H1 (cell line): ENCODE measurements around the gene RNF31. TPM values are rescaled to one million over a fixed set of nuclear protein-coding genes. Genes with fewer than 3 reads are reported as not detected.

Source experiments
- CTCF ChIA-PET: fragments of 300-600 bp; sonication (Branson Sonifier 250); formaldehyde crosslinking; loops from one replicate; lab custom pipeline; 2021; ENCODE audit not compliant: partially characterized antibody; lab: Charles Lee
- POLR2A ChIA-PET: fragments of 300-600 bp; sonication (Branson Sonifier 250); formaldehyde crosslinking; loops from one replicate; lab custom pipeline; 2021; ENCODE audit warnings: inconsistent platforms; ENCODE audit not compliant: partially characterized antibody; lab: Charles Lee
- DNase-seq, 2 experiments: peaks; one replicate each; pipeline versions ENCODE4 v3.0.0 to v3.0.0-alpha.2; 2010 to 2022; ENCODE audit warnings: low spot score in 2 of 2, low read depth in 1 of 2, mixed read lengths in 1 of 2
- FAIRE-seq: peaks from 2 replicates; lab custom pipeline; 2011; peaks lifted over from hg19 to GRCh38; lab: Jason Lieb, UNC
- H2AFZ ChIP-seq: 2 replicates; pipeline ENCODE4 v1.8.1; 2012; ENCODE audit warnings: low read length, inconsistent platforms
- H2AK5ac ChIP-seq: 2 replicates; pipeline ENCODE4 v1.6.1; 2013; ENCODE audit warnings: low read depth, low read length
- H2BK120ac ChIP-seq: replicated peaks from 2 replicates; pipeline ENCODE3; 2013; ENCODE audit warnings: low read depth, low read length, inconsistent platforms
- H2BK12ac ChIP-seq: 2 replicates; pipeline ENCODE4 v1.6.1; 2013; ENCODE audit warnings: low read depth, low read length
- H2BK15ac ChIP-seq: 2 replicates; pipeline ENCODE4 v1.6.1; 2013; ENCODE audit warnings: low read length
- H2BK20ac ChIP-seq: 2 replicates; pipeline ENCODE4 v1.6.1; 2013; ENCODE audit warnings: low read length
- H2BK5ac ChIP-seq: 2 replicates; pipeline ENCODE4 v1.6.1; 2013; ENCODE audit warnings: low read depth, low read length
- H3K14ac ChIP-seq: 2 replicates; pipeline ENCODE4 v1.6.1; 2013; ENCODE audit warnings: inconsistent platforms; ENCODE audit not compliant: insufficient read length
- H3K18ac ChIP-seq: 2 replicates; pipeline ENCODE4 v1.6.1; 2013; ENCODE audit warnings: low read length; ENCODE audit errors: extremely low read depth
- H3K23ac ChIP-seq: 2 replicates; pipeline ENCODE4 v1.6.1; 2013; ENCODE audit warnings: inconsistent platforms; ENCODE audit not compliant: insufficient read length
- H3K23me2 ChIP-seq: 2 replicates; pipeline ENCODE4 v1.6.1; 2013; ENCODE audit warnings: low read depth, low read length
- H3K27ac ChIP-seq: 2 replicates; pipeline ENCODE4 v1.6.1; 2011; ENCODE audit warnings: low read depth, low read length, inconsistent platforms
- H3K27me3 ChIP-seq, 4 experiments: replicated peaks in 1 of 4; 1 replicate in 1 of 4; 2 replicates in 3 of 4; pipeline versions ENCODE4 v1.6.1 to v1.8.1; 2011 to 2013; ENCODE audit warnings: low read length in 3 of 4, mild to moderate bottlenecking in 3 of 4, inconsistent platforms in 2 of 4, mixed read lengths in 2 of 4, moderate library complexity in 1 of 4; ENCODE audit not compliant: control insufficient read depth in 3 of 4, insufficient read depth in 3 of 4; ENCODE audit errors: extremely low read depth in 1 of 4
- H3K36me3 ChIP-seq, 4 experiments: 2 replicates each; pipeline versions ENCODE4 v1.6.1 to v1.8.1; 2011 to 2013; ENCODE audit warnings: mild to moderate bottlenecking in 4 of 4, low read length in 3 of 4, moderate library complexity in 2 of 4, control low read depth in 1 of 4, inconsistent platforms in 1 of 4; ENCODE audit not compliant: insufficient read depth in 4 of 4, control insufficient read depth in 2 of 4
- H3K4ac ChIP-seq: replicated peaks from 2 replicates; pipeline ENCODE3; 2013; ENCODE audit warnings: low read length, low read depth, mixed read lengths, inconsistent platforms; ENCODE audit not compliant: insufficient read length
- H3K4me1 ChIP-seq, 4 experiments: replicated peaks in 1 of 4; 1 replicate in 1 of 4; 2 replicates in 3 of 4; pipeline versions ENCODE4 v1.6.1 to v1.8.1; 2011 to 2013; ENCODE audit warnings: low read length in 3 of 4, inconsistent platforms in 2 of 4, mixed read lengths in 1 of 4; ENCODE audit not compliant: insufficient read depth in 4 of 4, control insufficient read depth in 3 of 4
- H3K4me2 ChIP-seq, 2 experiments: 2 replicates each; pipeline versions ENCODE4 v1.6.1 to v1.8.1; 2011 to 2013; ENCODE audit warnings: low read depth in 2 of 2, low read length in 2 of 2, control low read depth in 1 of 2, inconsistent platforms in 1 of 2, mild to moderate bottlenecking in 1 of 2; ENCODE audit not compliant: insufficient read depth in 1 of 2
- H3K4me3 ChIP-seq, 4 experiments: fragments of 200-600, 300-600 bp in 1 of 4; sonication (generic), shearing (Covaris generic), sonication (Bioruptor Twin) in 1 of 4; 2 replicates each; pipeline versions ENCODE4 v1.5.1 to v1.8.1; 2011 to 2016; ENCODE audit warnings: low read length in 4 of 4, low read depth in 3 of 4, control low read depth in 2 of 4, inconsistent platforms in 2 of 4, mild to moderate bottlenecking in 2 of 4, mixed read lengths in 1 of 4, moderate library complexity in 1 of 4; ENCODE audit not compliant: insufficient read depth in 2 of 4; ENCODE audit errors: extremely low read depth in 1 of 4
- H3K56ac ChIP-seq: replicated peaks from 2 replicates; pipeline ENCODE3; 2013; ENCODE audit warnings: low read depth, mild to moderate bottlenecking, mixed read lengths, low read length, inconsistent platforms; ENCODE audit not compliant: insufficient read length
- H3K79me1 ChIP-seq: 2 replicates; pipeline ENCODE4 v1.6.1; 2013; ENCODE audit warnings: low read depth, low read length, control low read depth
- H3K79me2 ChIP-seq, 2 experiments: 2 replicates each; pipeline versions ENCODE4 v1.6.1 to v1.8.1; 2012 to 2013; ENCODE audit warnings: low read length in 2 of 2, mild to moderate bottlenecking in 2 of 2, inconsistent platforms in 1 of 2; ENCODE audit not compliant: insufficient read depth in 2 of 2, control insufficient read depth in 1 of 2
- H3K9ac ChIP-seq, 4 experiments: replicated peaks in 1 of 4; 1 replicate in 1 of 4; 2 replicates in 3 of 4; pipeline versions ENCODE4 v1.6.1 to v1.8.1; 2011 to 2013; ENCODE audit warnings: low read depth in 3 of 4, low read length in 3 of 4, control low read depth in 2 of 4, mild to moderate bottlenecking in 2 of 4, moderate library complexity in 2 of 4, inconsistent platforms in 1 of 4; ENCODE audit errors: extremely low read depth in 1 of 4
- H3K9me3 ChIP-seq, 2 experiments: 2 replicates each; pipeline versions ENCODE4 v1.6.1 to v1.8.1; 2012 to 2013; ENCODE audit warnings: mild to moderate bottlenecking in 2 of 2, moderate library complexity in 2 of 2, control low read depth in 1 of 2, inconsistent platforms in 1 of 2, low read depth in 1 of 2, low read length in 1 of 2, mixed read lengths in 1 of 2; ENCODE audit not compliant: insufficient read depth in 2 of 2
- H4K20me1 ChIP-seq, 2 experiments: replicated peaks in 1 of 2; 2 replicates each; pipeline versions ENCODE3 to v1.8.1; 2011 to 2013; ENCODE audit warnings: inconsistent platforms in 2 of 2, low read length in 2 of 2, mild to moderate bottlenecking in 1 of 2; ENCODE audit not compliant: insufficient read depth in 2 of 2, control insufficient read depth in 1 of 2
- H4K5ac ChIP-seq: 2 replicates; pipeline ENCODE4 v1.6.1; 2013; ENCODE audit warnings: low read length, low read depth, mixed read lengths, inconsistent platforms; ENCODE audit not compliant: insufficient read length
- H4K8ac ChIP-seq: 2 replicates; pipeline ENCODE4 v1.8.0; 2013; ENCODE audit warnings: mild to moderate bottlenecking, moderate library complexity, low read length, inconsistent platforms; ENCODE audit not compliant: insufficient read depth; ENCODE audit errors: extremely low read depth
- H4K91ac ChIP-seq: replicated peaks from 2 replicates; pipeline ENCODE3; 2013; ENCODE audit warnings: low read length, mixed read lengths, inconsistent platforms; ENCODE audit not compliant: insufficient read length
- YY1 ChIP-seq: IDR thresholded peaks from 2 replicates; pipeline ENCODE4 v1.6.1; 2011; ENCODE audit warnings: low read depth, mild to moderate bottlenecking, low read length
- WGBS, 2 experiments: shearing (Covaris generic) in 1 of 2; methylation state at CpG; one replicate each; pipeline versions ENCODE4 v1.1.6 to v1.1.7; 2013 to 2015; ENCODE audit warnings: low lambda C conversion rate in 2 of 2, mixed read lengths in 2 of 2, inconsistent platforms in 1 of 2, low coverage in 1 of 2, missing lambda C conversion rate in 1 of 2; ENCODE audit not compliant: insufficient replicate concordance in 2 of 2, insufficient coverage in 1 of 2, insufficient read length in 1 of 2; ENCODE audit errors: extremely low coverage in 1 of 2, missing lambda C conversion rate in 1 of 2; 5-methylcytosine and 5-hydroxymethylcytosine counted together
- polyA plus RNA-seq, 7 experiments: library from polyadenylated mRNA; depleted of rRNA in 3 of 7; stranded (reverse) in 5 of 7; unstranded in 2 of 7; fragments of >200 nt in 5 of 7; fragments of 200-250 nt in 2 of 7; gene quantifications; 1 replicate in 5 of 7; 2 replicates in 1 of 7; 4 replicates in 1 of 7; pipeline versions ENCODE4 v1.2.1 to v1.2.3, GENCODE V29; 2011 to 2013; ENCODE audit warnings: missing spikeins in 2 of 7, mixed read lengths in 2 of 7
- total RNA-seq: library from RNA; stranded (reverse); fragmentation: NEBNext Ultra II Directional; extraction: Animal tissue kit (Norgen Biotek cat#: 25700); gene quantifications from 2 replicates; pipeline ENCODE4 v1.2.1, GENCODE V29; 2021

The RNF31 gene
- total and polyA plus RNA-seq, 2 of the 8 experiments (the other 6 are each of a cell fraction or from before 2014, with no cell fraction given): 17.5 to 72.0 TPM

DNA sequence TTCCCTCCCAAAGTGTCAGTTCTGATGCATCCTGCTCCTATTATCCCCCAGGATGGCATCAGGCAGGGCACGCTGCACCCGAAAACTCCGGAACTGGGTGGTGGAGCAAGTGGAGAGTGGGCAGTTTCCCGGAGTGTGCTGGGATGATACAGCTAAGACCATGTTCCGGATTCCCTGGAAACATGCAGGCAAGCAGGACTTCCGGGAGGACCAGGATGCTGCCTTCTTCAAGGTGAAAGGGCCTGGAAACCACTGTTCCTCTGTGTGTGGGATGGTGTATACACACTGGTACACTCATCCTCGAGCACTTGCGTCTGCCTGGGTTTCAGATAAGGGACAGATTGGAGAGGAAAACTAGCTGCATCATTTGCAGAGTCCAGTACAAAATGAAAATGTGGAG, 14.8 kb downstream of the RNF31 start:
- peaks cover 15 to 38% (median 24%) of the 10 kb centered on the region in 4 experiments for H3K36me3 ChIP-seq
- no peak overlapping the region for H2BK120ac ChIP-seq
- 0 out of 2 replicates have a peak overlapping the region, but pooled peaks have one; percentile 23 for H2BK12ac ChIP-seq
- 0 out of 2 replicates have a peak, but pooled peaks cover 2% of the 10 kb centered on the region for H3K23me2 ChIP-seq
- H3K9me3 ChIP-seq: no peaks in the 10 kb centered on the region
- no peak overlapping the region for H3K14ac ChIP-seq
- WGBS, 2 experiments: 95% methylated on average over 8 of the region's 8 CpGs; no CpG with 5 or more reads in 1 of the 2 experiments
- FAIRE-seq (no peak), DNase-seq (no peak)
- no peak overlapping the region for H4K91ac ChIP-seq
- no peak overlapping the region for H2BK15ac ChIP-seq
- no peak overlapping the region for H4K8ac ChIP-seq
- H3K4ac ChIP-seq: no peak overlapping the region
- no peak overlapping the region for H3K4me3 ChIP-seq
- peaks cover 0 to 16% of the 10 kb centered on the region in 2 experiments for H4K20me1 ChIP-seq
- H2BK20ac ChIP-seq: no peak overlapping the region
- no peak overlapping the region for H2AFZ ChIP-seq
- no peak overlapping the region for H2AK5ac ChIP-seq
- H3K4me2 ChIP-seq: no peak overlapping the region; a peak in 1 of 4 replicates
- peaks cover 0 to 10% (median 2%) of the 10 kb centered on the region in 4 experiments; a peak in 3 of 7 replicates for H3K4me1 ChIP-seq
- H4K5ac ChIP-seq: no peak overlapping the region
- no peak overlapping the region for H3K56ac ChIP-seq
- H3K23ac ChIP-seq: no peak overlapping the region
- POLR2A ChIA-PET: interaction anchor here (1.1 to 7.6 kb wide), 17 partner anchors 8 to 157 kb away, joined by 3 to 93 read pairs (median 12); partner anchors contain the start of genes CHMP4A, EMC9, GMPR2 and NEDD8
- CTCF ChIA-PET: interaction anchor here (0.7 to 3.3 kb wide), 21 partner anchors 9 to 135 kb away, joined by 3 to 24 read pairs (median 5); partner anchors contain the start of genes DCAF11, NRL, PSME2 and RNF31
- 0 out of 2 replicates have a peak overlapping the region, but pooled peaks have one; percentile 16 for H2BK5ac ChIP-seq
- no peaks in the 10 kb centered on the region for H3K79me1 ChIP-seq
- no peak overlapping the region for H3K27ac ChIP-seq
- no peak overlapping the region; a peak in 1 of 7 replicates for H3K9ac ChIP-seq
- H3K79me2 ChIP-seq: no peaks in the 10 kb centered on the region
- no peaks in the 10 kb centered on the region for H3K27me3 ChIP-seq
- H3K18ac ChIP-seq: no peak overlapping the region
- no peak for TF ChIP-seq YY1
